Trophoblast cell (in vitro differentiated cells and primary cell): ENCODE results near the gene MRPS27.

Experiments
- DNase-seq, 2 donors: peaks; one replicate each; pipeline ENCODE4 v3.0.0-alpha.2; 2016
- H2AFZ ChIP-seq: 2 replicates; pipeline ENCODE4 v1.6.1; 2013; ENCODE audit warnings: low read length, moderate library complexity, mild to moderate bottlenecking; ENCODE audit not compliant: insufficient read depth, poor library complexity
- H2AK5ac ChIP-seq: 2 replicates; pipeline ENCODE4 v1.6.1; 2013; ENCODE audit warnings: mild to moderate bottlenecking, low read length
- H2BK120ac ChIP-seq: 2 replicates; pipeline ENCODE4 v1.6.1; 2013; ENCODE audit warnings: low read length, mild to moderate bottlenecking, moderate library complexity; ENCODE audit not compliant: insufficient read depth, poor library complexity
- H2BK12ac ChIP-seq: 2 replicates; pipeline ENCODE4 v1.6.1; 2013; ENCODE audit warnings: mild to moderate bottlenecking, low read length, moderate library complexity
- H2BK5ac ChIP-seq: 2 replicates; pipeline ENCODE4 v1.6.1; 2013; ENCODE audit warnings: low read length, low read depth, moderate library complexity, mild to moderate bottlenecking; ENCODE audit not compliant: poor library complexity
- H3K14ac ChIP-seq: 2 replicates; pipeline ENCODE4 v1.6.1; 2013; ENCODE audit warnings: mild to moderate bottlenecking, low read length
- H3K18ac ChIP-seq: 2 replicates; pipeline ENCODE4 v1.6.1; 2013; ENCODE audit warnings: mild to moderate bottlenecking, low read length
- H3K23ac ChIP-seq: 2 replicates; pipeline ENCODE4 v1.6.1; 2013; ENCODE audit warnings: low read length
- H3K27ac ChIP-seq: 2 replicates; pipeline ENCODE4 v1.5.1; 2013; ENCODE audit warnings: low read depth, mild to moderate bottlenecking, inconsistent platforms, low read length, moderate library complexity
- H3K27me3 ChIP-seq: 2 replicates; pipeline ENCODE4 v1.6.1; 2013; ENCODE audit warnings: inconsistent platforms, mild to moderate bottlenecking, low read length, moderate library complexity; ENCODE audit not compliant: insufficient read depth
- H3K36me3 ChIP-seq, 2 experiments: 1 replicate in 1 of 2; 2 replicates in 1 of 2; pipeline ENCODE4 v1.6.1; 2013; ENCODE audit warnings: low read length in 2 of 2, mild to moderate bottlenecking in 2 of 2, moderate library complexity in 1 of 2; ENCODE audit not compliant: insufficient read depth in 2 of 2, control insufficient read depth in 1 of 2
- H3K4ac ChIP-seq: 2 replicates; pipeline ENCODE4 v1.6.1; 2013; ENCODE audit warnings: low read depth, mild to moderate bottlenecking, low read length, moderate library complexity
- H3K4me1 ChIP-seq, 2 experiments: 1 replicate in 1 of 2; 2 replicates in 1 of 2; pipeline ENCODE4 v1.6.1; 2013; ENCODE audit warnings: low read length in 2 of 2, mild to moderate bottlenecking in 2 of 2, moderate library complexity in 1 of 2; ENCODE audit not compliant: insufficient read depth in 2 of 2, control insufficient read depth in 1 of 2
- H3K4me2 ChIP-seq: 2 replicates; pipeline ENCODE4 v1.6.1; 2013; ENCODE audit warnings: inconsistent platforms, mild to moderate bottlenecking, low read length, moderate library complexity
- H3K4me3 ChIP-seq: 2 replicates; pipeline ENCODE4 v1.5.1; 2013; ENCODE audit warnings: mild to moderate bottlenecking, low read depth, low read length, inconsistent platforms
- H3K79me1 ChIP-seq: one replicate; pipeline ENCODE4 v1.6.1; 2013; ENCODE audit warnings: low read length
- H3K79me2 ChIP-seq: 2 replicates; pipeline ENCODE4 v1.6.1; 2013; ENCODE audit warnings: low read length, mild to moderate bottlenecking; ENCODE audit not compliant: control insufficient read depth, insufficient read depth, poor library complexity
- H3K9ac ChIP-seq: 2 replicates; pipeline ENCODE4 v1.6.1; 2013; ENCODE audit warnings: mild to moderate bottlenecking, low read length
- H3K9me3 ChIP-seq: 2 replicates; pipeline ENCODE4 v1.6.1; 2013; ENCODE audit warnings: low read depth, mild to moderate bottlenecking, control low read depth, inconsistent platforms, low read length; ENCODE audit not compliant: insufficient read depth
- H4K12ac ChIP-seq: 2 replicates; pipeline ENCODE4 v1.6.1; 2013; ENCODE audit warnings: low read depth, mild to moderate bottlenecking, low read length, moderate library complexity
- H4K8ac ChIP-seq: 2 replicates; pipeline ENCODE4 v1.6.1; 2013; ENCODE audit warnings: low read depth, mild to moderate bottlenecking, low read length, moderate library complexity
- H4K91ac ChIP-seq: one replicate; pipeline ENCODE4 v1.6.1; 2013; ENCODE audit warnings: low read depth, mild to moderate bottlenecking, low read length, moderate library complexity
- WGBS: extraction: QIAGEN DNeasy Blood & Tissue Kit; methylation state at CpG from one replicate; pipeline ENCODE4 v1.1.7; 2013; ENCODE audit warnings: missing lambda C conversion rate; ENCODE audit not compliant: insufficient read length, insufficient coverage; ENCODE audit errors: extremely low coverage; 5-methylcytosine and 5-hydroxymethylcytosine counted together

MRPS27 gene

DNA sequence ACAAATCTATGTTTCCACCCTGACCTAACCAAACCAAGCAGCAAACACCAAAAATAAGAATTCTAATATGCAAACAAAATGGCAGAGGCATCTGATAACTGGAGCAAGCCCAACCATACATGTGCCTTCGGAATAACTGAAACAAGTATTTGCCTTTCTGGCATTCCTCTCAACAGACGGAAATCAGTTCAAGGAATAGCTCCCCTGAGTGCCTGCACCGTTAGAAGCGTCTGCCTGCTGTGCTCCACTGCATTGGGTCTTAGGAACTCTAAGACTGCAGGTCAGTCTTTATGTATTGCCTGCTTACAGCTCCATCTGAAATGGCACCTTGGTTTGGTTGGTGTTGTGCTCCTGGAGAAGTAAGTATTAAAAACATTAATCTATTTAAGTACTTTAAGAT, 98.5 kb downstream of the MRPS27 start:
- Histone ChIP-seq H4K91ac (no peak overlapping the region), H3K4me1 (peaks cover 0 to 3% of the 10 kb centered on the region in 2 experiments), H3K23ac (no peak overlapping the region), H2AK5ac (no peak overlapping the region), H2BK120ac (no peak overlapping the region), H3K79me1 (no peaks in the 10 kb centered on the region), H3K27me3 (no peaks in the 10 kb centered on the region), H3K14ac (no peak overlapping the region), H3K18ac (no peak overlapping the region), H2BK12ac (no peak overlapping the region), H3K36me3 (peaks cover 12 to 44% of the 10 kb centered on the region in 2 experiments), H2BK5ac (no peak overlapping the region), H4K8ac (no peak overlapping the region), H3K4ac (no peak overlapping the region), H3K9me3 (no peaks in the 10 kb centered on the region), H3K4me2 (no peak overlapping the region), H3K27ac (no peak overlapping the region), H3K4me3 (no peak overlapping the region), H3K79me2 (peaks cover 1% of the 10 kb centered on the region), H2AFZ (no peak overlapping the region), H4K12ac (no peak overlapping the region), H3K9ac (no peak overlapping the region)
- no peak for DNase-seq
- no CpG with 5 or more reads among the region's 4 CpGs for WGBS

DNA sequence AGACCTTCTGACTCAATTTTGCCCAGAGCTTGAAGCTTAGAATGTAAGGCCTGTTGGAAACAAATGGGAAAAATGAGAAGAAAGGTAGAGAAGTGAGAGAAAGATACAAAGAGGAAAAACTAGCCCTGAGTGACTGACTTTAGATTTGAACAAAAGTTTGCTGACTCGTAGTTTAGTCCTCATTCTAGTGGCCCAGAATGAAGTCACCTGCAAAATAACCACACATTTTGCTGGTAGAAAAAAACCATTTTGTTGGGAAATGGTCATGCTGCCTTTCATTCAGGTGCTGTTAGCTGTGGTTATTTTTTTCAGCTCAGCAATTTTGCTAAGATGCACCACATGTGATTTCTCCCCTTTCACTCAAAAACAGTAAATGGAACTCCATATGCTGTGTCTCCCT, 98.9 kb downstream of the MRPS27 start:
- Histone ChIP-seq H3K27me3 (no peaks in the 10 kb centered on the region), H4K91ac (no peak overlapping the region), H2BK5ac (no peak overlapping the region), H2AK5ac (no peak overlapping the region), H3K9me3 (no peaks in the 10 kb centered on the region), H4K12ac (no peak overlapping the region), H4K8ac (no peak overlapping the region), H3K9ac (no peak overlapping the region), H3K23ac (no peak overlapping the region), H3K27ac (no peak overlapping the region), H3K79me2 (peaks cover 1% of the 10 kb centered on the region), H3K4ac (no peak overlapping the region), H3K14ac (no peak overlapping the region), H3K79me1 (no peaks in the 10 kb centered on the region), H2AFZ (no peak overlapping the region), H2BK120ac (no peak overlapping the region), H3K4me1 (peaks cover 0 to 3% of the 10 kb centered on the region in 2 experiments), H2BK12ac (no peak overlapping the region), H3K36me3 (peaks cover 12 to 44% of the 10 kb centered on the region in 2 experiments), H3K18ac (no peak overlapping the region), H3K4me2 (no peak overlapping the region), H3K4me3 (no peak overlapping the region)
- no peak for DNase-seq
- WGBS: no CpG with 5 or more reads among the region's 1 CpG

DNA sequence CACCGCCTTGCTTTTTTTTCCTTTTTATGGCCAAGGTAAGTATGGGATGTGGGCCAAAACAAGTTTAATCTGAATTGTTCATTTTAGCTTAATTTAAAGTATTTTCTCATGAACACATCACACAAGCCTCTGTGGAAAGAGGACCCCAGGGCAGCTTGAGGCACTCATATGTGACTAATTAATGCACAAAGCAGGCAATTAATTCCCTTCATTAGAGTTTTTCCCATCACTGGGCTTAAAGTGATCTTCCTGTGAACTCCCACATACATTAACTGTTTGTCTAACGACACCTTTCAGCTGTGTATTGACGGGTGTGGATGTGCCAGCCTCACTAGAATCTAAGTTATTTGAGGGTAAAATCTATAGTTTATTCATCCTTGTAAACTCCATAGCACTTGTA, 103.3 kb downstream of the MRPS27 start:
- H3K23ac ChIP-seq: no peak overlapping the region
- no peak overlapping the region for H3K18ac ChIP-seq
- H3K79me2 ChIP-seq: no peaks in the 10 kb centered on the region
- no peaks in the 10 kb centered on the region for H3K4me1 ChIP-seq
- no peak overlapping the region for H4K91ac ChIP-seq
- no peak overlapping the region for H2AFZ ChIP-seq
- no peak overlapping the region for H2BK5ac ChIP-seq
- no peak overlapping the region for H4K8ac ChIP-seq
- no CpG with 5 or more reads among the region's 3 CpGs for WGBS
- peaks cover 7 to 38% of the 10 kb centered on the region in 2 experiments for H3K36me3 ChIP-seq
- no peak overlapping the region for H2BK12ac ChIP-seq
- H4K12ac ChIP-seq: no peak overlapping the region
- H3K4me3 ChIP-seq: no peak overlapping the region
- DNase-seq: no peak
- no peak overlapping the region for H2BK120ac ChIP-seq
- no peak overlapping the region for H3K4ac ChIP-seq
- H3K27ac ChIP-seq: no peak overlapping the region
- no peak overlapping the region for H3K14ac ChIP-seq
- no peaks in the 10 kb centered on the region for H3K79me1 ChIP-seq
- H3K27me3 ChIP-seq: no peaks in the 10 kb centered on the region
- H3K9me3 ChIP-seq: no peaks in the 10 kb centered on the region
- no peak overlapping the region for H3K9ac ChIP-seq
- no peak overlapping the region for H3K4me2 ChIP-seq
- no peak overlapping the region for H2AK5ac ChIP-seq

DNA sequence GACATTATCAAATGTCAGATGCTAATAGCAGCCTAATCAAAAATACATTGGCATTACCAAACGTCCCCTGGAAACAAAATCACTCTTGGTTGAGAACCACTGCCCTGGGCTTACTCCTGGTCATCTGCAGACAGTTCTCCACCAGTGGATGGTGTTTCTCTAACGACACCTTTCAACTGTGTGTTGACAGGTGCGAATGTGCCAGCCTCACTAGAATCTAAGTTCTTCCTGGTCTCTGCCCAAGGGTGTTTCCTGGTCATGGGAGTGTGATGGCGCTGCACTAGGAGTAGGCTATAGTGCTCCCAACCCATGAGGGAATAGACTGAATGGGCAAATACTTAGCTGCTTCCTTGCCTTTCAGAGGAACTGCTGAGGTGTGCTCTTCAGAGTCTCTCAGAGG, 105.9 kb downstream of the MRPS27 start:
- no peak overlapping the region for H3K4ac ChIP-seq
- WGBS: no CpG with 5 or more reads among the region's 4 CpGs
- H3K4me1 ChIP-seq: no peaks in the 10 kb centered on the region
- H2BK120ac ChIP-seq: no peak overlapping the region
- no peak overlapping the region for H3K14ac ChIP-seq
- H4K8ac ChIP-seq: no peak overlapping the region
- no peaks in the 10 kb centered on the region for H3K79me2 ChIP-seq
- no peak overlapping the region for H2AK5ac ChIP-seq
- H3K4me3 ChIP-seq: no peak overlapping the region
- DNase-seq: no peak
- H3K36me3 ChIP-seq: peaks cover 3 to 25% of the 10 kb centered on the region in 2 experiments
- H2BK12ac ChIP-seq: no peak overlapping the region
- no peak overlapping the region for H4K12ac ChIP-seq
- H2BK5ac ChIP-seq: no peak overlapping the region
- no peak overlapping the region for H3K23ac ChIP-seq
- H3K4me2 ChIP-seq: no peak overlapping the region
- no peaks in the 10 kb centered on the region for H3K27me3 ChIP-seq
- no peak overlapping the region for H4K91ac ChIP-seq
- no peak overlapping the region for H2AFZ ChIP-seq
- no peaks in the 10 kb centered on the region for H3K9me3 ChIP-seq
- H3K18ac ChIP-seq: no peak overlapping the region
- peak overlapping the region; percentile 59 for H3K9ac ChIP-seq
- no peak overlapping the region for H3K27ac ChIP-seq
- no peaks in the 10 kb centered on the region for H3K79me1 ChIP-seq
